Activated naive CD4-positive, alpha-beta T cell treated with anti-CD3 and anti-CD28 coated beads for 36 hours (primary cell): ENCODE data around the gene COA3. TPM values are rescaled to one million over a fixed set of nuclear protein-coding genes. Genes with fewer than 3 reads are reported as not detected.

Experiments used
- CTCF ChIA-PET: fragments of 350-600 bp; sonication (Branson Sonifier 250); formaldehyde crosslinking; loops from one replicate; lab custom pipeline; 2021; ENCODE audit warnings: antibody characterized with exemption; lab: Charles Lee
- DNase-seq: peaks from one replicate; pipeline ENCODE4 v3.0.0-alpha.2; 2020
- H3K27ac Mint-ChIP-seq: one replicate; pipeline ENCODE4 v1.8.0; 2021; ENCODE audit warnings: mild to moderate bottlenecking, mixed read lengths
- H3K27me3 Mint-ChIP-seq: one replicate; pipeline ENCODE4 v1.8.0; 2021; ENCODE audit warnings: low read depth, mixed read lengths
- H3K36me3 Mint-ChIP-seq: one replicate; pipeline ENCODE4 v1.8.0; 2021; ENCODE audit warnings: low read depth, mixed read lengths
- H3K4me1 Mint-ChIP-seq: one replicate; pipeline ENCODE4 v1.8.0; 2021; ENCODE audit warnings: low read depth, mixed read lengths
- H3K4me3 Mint-ChIP-seq: one replicate; pipeline ENCODE4 v1.8.0; 2021; ENCODE audit warnings: mild to moderate bottlenecking, moderate library complexity, mixed read lengths
- H3K9me3 Mint-ChIP-seq: one replicate; pipeline ENCODE4 v1.8.0; 2021; ENCODE audit warnings: mixed read lengths
- intact Hi-C: fragments of 100-400 bp; cut with micrococcal nuclease; formaldehyde crosslinking; loops from one replicate; pipeline ENCODE4 v1.15.1; 2023
- total RNA-seq, 2 experiments: library from RNA; stranded (reverse); gene quantifications; one replicate each; pipeline ENCODE4 v1.2.3, GENCODE V29; 2021

The COA3 gene
- total RNA-seq, 2 experiments from 2014 or later: 23.7 to 24.4 TPM

GRCh38 chr17:42833767-42834422 lies 35.4 kb upstream of the COA3 start:
- intact Hi-C loops: loop anchor here (1.0 to 5.0 kb wide), 4 partner anchors 36 to 164 kb away; partner anchors contain the start of genes CNTD1, COA3, PTGES3L and RPL27

GRCh38 chr17:42832934-42833766 lies 34.6 kb upstream of the COA3 start, which contains the start of gene PSME3:
Gene PSME3 (plus strand): TSS chr17:42833397. CDS start chr17:42833632, 235 bp downstream.
- intact Hi-C loops: loop anchor here (1.0 to 5.0 kb wide), 5 partner anchors 9 to 165 kb away; partner anchors contain the start of genes BECN1, CNTD1, COA3 and PTGES3L
- peak; percentile 92 for DNase-seq
- H3K36me3 Mint-ChIP-seq: peaks cover 11% of the 10 kb centered on the region
- H3K4me3 Mint-ChIP-seq: peak within 1 kb of the TSS; percentile 95
- no peaks in the 10 kb centered on the region for H3K9me3 Mint-ChIP-seq
- CTCF ChIA-PET: interaction anchor here (0.6 to 4.2 kb wide), 5 partner anchors 9 to 191 kb away, joined by 3 to 16 read pairs (median 6); partner anchors contain the start of genes AOC2, BECN1 and RPL27
- H3K27ac Mint-ChIP-seq: peak within 1 kb of the TSS; percentile 97
- H3K4me1 Mint-ChIP-seq: peaks cover 22% of the 10 kb centered on the region
- no peaks in the 10 kb centered on the region for H3K27me3 Mint-ChIP-seq

More at GRCh38 chr17:42833767-42834422, 35.4 kb upstream of the COA3 start:
- Mint-ChIP-seq H3K36me3 (peaks cover 16% of the 10 kb centered on the region), H3K4me3 (peak overlapping the region; percentile 95), H3K27me3 (no peaks in the 10 kb centered on the region), H3K9me3 (no peaks in the 10 kb centered on the region), H3K27ac (peak overlapping the region; percentile 97), H3K4me1 (peaks cover 22% of the 10 kb centered on the region)
- DNase-seq: no peak
- CTCF ChIA-PET: interaction anchor here (0.6 to 4.2 kb wide), 7 partner anchors 8 to 255 kb away, joined by 4 to 16 read pairs (median 6); partner anchors contain the start of genes AOC2, BECN1 and RPL27

GRCh38 chr17:42832213-42832933 lies 33.9 kb upstream of the COA3 start:
- Mint-ChIP-seq H3K4me3 (peak overlapping the region; percentile 95), H3K27me3 (no peaks in the 10 kb centered on the region), H3K4me1 (peaks cover 22% of the 10 kb centered on the region), H3K27ac (peak overlapping the region; percentile 97), H3K9me3 (no peaks in the 10 kb centered on the region), H3K36me3 (peaks cover 7% of the 10 kb centered on the region)
- intact Hi-C loops: loop anchor here (1.0 to 5.0 kb wide), 3 partner anchors 8 to 148 kb away; partner anchors contain the start of genes BECN1, PTGES3L and RUNDC1
- CTCF ChIA-PET: interaction anchor here (0.9 to 4.2 kb wide), 3 partner anchors 8 to 12 kb away, joined by 3 to 16 read pairs (median 16); partner anchors contain the start of gene BECN1
- DNase-seq: no peak

- Mint-ChIP-seq H3K36me3 (peaks cover 7% of the 10 kb centered on the region), H3K27ac (no peak overlapping the region), H3K9me3 (no peaks in the 10 kb centered on the region), H3K27me3 (no peaks in the 10 kb centered on the region), H3K4me3 (no peak overlapping the region), H3K4me1 (peaks cover 22% of the 10 kb centered on the region)
- CTCF ChIA-PET: interaction anchor here (4.2 kb wide), 1 partner anchor 10 kb away, joined by 16 read pairs; no protein-coding TSS in a partner anchor
- intact Hi-C loops: loop anchor here (5.0 kb wide), 1 partner anchor 96 kb away; no protein-coding TSS in a partner anchor
- no peak for DNase-seq
Measured at GRCh38 chr17:42830971-42831370, 32.5 kb upstream of the COA3 start.

GRCh38 chr17:42827472-42827871 lies 29.0 kb upstream of the COA3 start:
- intact Hi-C loops: no loop called here
- no peaks in the 10 kb centered on the region for H3K36me3 Mint-ChIP-seq
- H3K4me3 Mint-ChIP-seq: no peak overlapping the region
- no peaks in the 10 kb centered on the region for H3K9me3 Mint-ChIP-seq
- CTCF ChIA-PET: no interaction called here
- DNase-seq: no peak
- peaks cover 26% of the 10 kb centered on the region for H3K4me1 Mint-ChIP-seq
- no peak overlapping the region for H3K27ac Mint-ChIP-seq
- H3K27me3 Mint-ChIP-seq: no peaks in the 10 kb centered on the region

- H3K4me1 Mint-ChIP-seq: peaks cover 34% of the 10 kb centered on the region
- intact Hi-C loops: no loop called here
- DNase-seq: no peak
- CTCF ChIA-PET: interaction anchor here (1.0 to 2.1 kb wide), 7 partner anchors 8 to 108 kb away, joined by 3 to 16 read pairs (median 4); partner anchors contain the start of genes PSME3 and WNK4
- no peak overlapping the region for H3K4me3 Mint-ChIP-seq
- no peak overlapping the region for H3K27ac Mint-ChIP-seq
- H3K9me3 Mint-ChIP-seq: no peaks in the 10 kb centered on the region
- no peaks in the 10 kb centered on the region for H3K27me3 Mint-ChIP-seq
- H3K36me3 Mint-ChIP-seq: peaks cover 29% of the 10 kb centered on the region
Measured at GRCh38 chr17:42821176-42821575, 22.7 kb upstream of the COA3 start.

GRCh38 chr17:42819939-42820535 lies 21.5 kb upstream of the COA3 start:
- no peaks in the 10 kb centered on the region for H3K9me3 Mint-ChIP-seq
- peak; percentile 82 for DNase-seq
- H3K4me1 Mint-ChIP-seq: peaks cover 32% of the 10 kb centered on the region
- intact Hi-C loops: loop anchor here (1.0 kb wide), 1 partner anchor 178 kb away; the partner anchor contains the start of gene RPL27
- H3K36me3 Mint-ChIP-seq: peaks cover 36% of the 10 kb centered on the region
- no peak overlapping the region for H3K27ac Mint-ChIP-seq
- CTCF ChIA-PET: interaction anchor here (0.6 to 2.1 kb wide), 12 partner anchors 10 to 759 kb away, joined by 3 to 16 read pairs (median 3); partner anchors contain the start of gene PSME3
- H3K4me3 Mint-ChIP-seq: no peak overlapping the region
- H3K27me3 Mint-ChIP-seq: no peaks in the 10 kb centered on the region

GRCh38 chr17:42818379-42818778 lies 19.9 kb upstream of the COA3 start:
- H3K9me3 Mint-ChIP-seq: no peaks in the 10 kb centered on the region
- peaks cover 46% of the 10 kb centered on the region for H3K36me3 Mint-ChIP-seq
- no peak for DNase-seq
- H3K27me3 Mint-ChIP-seq: no peaks in the 10 kb centered on the region
- H3K27ac Mint-ChIP-seq: no peak overlapping the region
- CTCF ChIA-PET: interaction anchor here (0.9 to 1.2 kb wide), 3 partner anchors 12 to 119 kb away, joined by 3 to 8 read pairs (median 3); no protein-coding TSS in a partner anchor
- H3K4me1 Mint-ChIP-seq: peaks cover 23% of the 10 kb centered on the region
- no peak overlapping the region for H3K4me3 Mint-ChIP-seq
- intact Hi-C loops: no loop called here

- no peaks in the 10 kb centered on the region for H3K9me3 Mint-ChIP-seq
- DNase-seq: no peak
- H3K4me1 Mint-ChIP-seq: peaks cover 20% of the 10 kb centered on the region
- H3K27ac Mint-ChIP-seq: no peak overlapping the region
- no peak overlapping the region for H3K4me3 Mint-ChIP-seq
- no peaks in the 10 kb centered on the region for H3K27me3 Mint-ChIP-seq
- intact Hi-C loops: no loop called here
- H3K36me3 Mint-ChIP-seq: peaks cover 46% of the 10 kb centered on the region
- CTCF ChIA-PET: interaction anchor here (0.9 to 1.2 kb wide), 3 partner anchors 12 to 119 kb away, joined by 3 to 8 read pairs (median 3); no protein-coding TSS in a partner anchor
Measured at GRCh38 chr17:42817866-42818265, 19.4 kb upstream of the COA3 start.

GRCh38 chr17:42814633-42815399 lies 16.3 kb upstream of the COA3 start:
- intact Hi-C loops: no loop called here
- no peak overlapping the region for H3K27ac Mint-ChIP-seq
- CTCF ChIA-PET: interaction anchor here (0.6 to 1.4 kb wide), 3 partner anchors 9 to 124 kb away, joined by 3 to 4 read pairs (median 3); partner anchors contain the start of gene BECN1

More at GRCh38 chr17:42814633-42815399, 16.3 kb upstream of the COA3 start:
- H3K4me1 Mint-ChIP-seq: no peaks in the 10 kb centered on the region
- H3K9me3 Mint-ChIP-seq: no peaks in the 10 kb centered on the region
- H3K36me3 Mint-ChIP-seq: peaks cover 45% of the 10 kb centered on the region
- H3K4me3 Mint-ChIP-seq: no peak overlapping the region
- DNase-seq: no peak
- no peaks in the 10 kb centered on the region for H3K27me3 Mint-ChIP-seq
